K562 (cell line): Measurements from ENCODE around the gene RPL19. TPM values are rescaled to one million over a fixed set of nuclear protein-coding genes. Genes with fewer than 3 reads are reported as not detected.

ENCODE experiments used
- ATAC-seq: fragments of 200-7000 bp; cut with Tn5 transposase; 3 replicates; pipeline ENCODE4 v1.9.1; 2020; ENCODE audit warnings: moderate library complexity
- BruUV-seq: library from RNA; stranded (reverse); fragments of 400-500 nt; replicated peaks from 2 replicates; lab custom pipeline; 2021; lab: Mats Ljungman, UMichigan
- CTCF ChIA-PET: fragments of 300-600 bp; formaldehyde crosslinking; extraction: SDS; loops from one replicate; lab custom pipeline; 2021; ENCODE audit warnings: low intra/inter-chr PET ratio; lab: Yijun Ruan, JAX
- POLR2A ChIA-PET: fragments of 300-600, 350-650 bp; sonication (Branson Sonifier 250); formaldehyde crosslinking; extraction: SDS; loops from one replicate; lab custom pipeline; 2021; ENCODE audit warnings: antibody characterized with exemption, inconsistent platforms; lab: Yijun Ruan, JAX
- DNase-seq, 4 experiments: peaks; one replicate each; pipeline versions ENCODE4 v3.0.0 to v3.0.0-alpha.2; 2011 to 2018; ENCODE audit warnings: low spot score in 3 of 4, mixed read lengths in 3 of 4; ENCODE audit errors: extremely low read depth in 1 of 4
- FAIRE-seq: peaks from 2 replicates; lab custom pipeline; 2011; peaks lifted over from hg19 to GRCh38; lab: Jason Lieb, UNC
- H2AFZ ChIP-seq: 2 replicates; pipeline ENCODE4 v1.6.0; 2011; ENCODE audit warnings: low read depth, low read length, control low read depth, inconsistent platforms
- H3K27ac ChIP-seq: fragments of 200-600 bp; 3 replicates; pipeline ENCODE4 v1.8.0; 2011; ENCODE audit warnings: low read depth, mild to moderate bottlenecking, control low read depth, inconsistent platforms, low read length, moderate library complexity, mixed read lengths; ENCODE audit errors: extremely low read depth
- H3K27me3 ChIP-seq, 2 experiments: fragments of 300-600 bp in 1 of 2; 2 replicates in 1 of 2; 3 replicates in 1 of 2; pipeline versions ENCODE4 v1.6.0 to v1.8.0; 2011; ENCODE audit warnings: inconsistent platforms in 2 of 2, low read length in 2 of 2, mild to moderate bottlenecking in 1 of 2, mixed read lengths in 1 of 2, moderate library complexity in 1 of 2; ENCODE audit not compliant: control insufficient read depth in 2 of 2, insufficient read depth in 2 of 2
- H3K36me3 ChIP-seq: fragments of 300-600 bp; 3 replicates; pipeline ENCODE4 v1.8.0; 2011; ENCODE audit warnings: mild to moderate bottlenecking, low read length, inconsistent platforms; ENCODE audit not compliant: control insufficient read depth, insufficient read depth
- H3K4me1 ChIP-seq, 2 experiments: fragments of 200-600 bp in 1 of 2; replicated peaks in 1 of 2; 2 replicates in 1 of 2; 3 replicates in 1 of 2; pipeline versions ENCODE4 v1.5.1 to v1.8.0; 2011; ENCODE audit warnings: inconsistent platforms in 2 of 2, low read length in 2 of 2, mild to moderate bottlenecking in 1 of 2, mixed read lengths in 1 of 2, moderate library complexity in 1 of 2; ENCODE audit not compliant: control insufficient read depth in 2 of 2, insufficient read depth in 2 of 2
- H3K4me2 ChIP-seq: 2 replicates; pipeline ENCODE4 v1.6.1; 2011; ENCODE audit warnings: low read length, control low read depth, inconsistent platforms, mixed read lengths; ENCODE audit not compliant: insufficient read depth
- H3K4me3 ChIP-seq: fragments of 200-600 bp; sonication (generic), shearing (Covaris generic); 2 replicates; pipeline ENCODE4 v1.5.1; 2016; ENCODE audit warnings: control low read depth, inconsistent platforms
- H3K79me2 ChIP-seq: fragments of 200-600 bp; 3 replicates; pipeline ENCODE4 v1.8.0; 2011; ENCODE audit warnings: low read length, inconsistent platforms; ENCODE audit not compliant: control insufficient read depth, insufficient read depth
- H3K9ac ChIP-seq, 2 experiments: 2 replicates each; pipeline versions ENCODE4 v1.6.0 to v1.6.1; 2011; ENCODE audit warnings: low read depth in 2 of 2, low read length in 2 of 2, control low read depth in 1 of 2, inconsistent platforms in 1 of 2, mild to moderate bottlenecking in 1 of 2, mixed read lengths in 1 of 2; ENCODE audit not compliant: insufficient read depth in 1 of 2
- H3K9me1 ChIP-seq: one replicate; pipeline ENCODE4 v1.6.0; 2011; ENCODE audit warnings: inconsistent platforms, mild to moderate bottlenecking, low read length, moderate library complexity; ENCODE audit not compliant: control insufficient read depth, insufficient read depth
- H3K9me3 ChIP-seq: replicated peaks from 2 replicates; pipeline ENCODE4 v1.5.1; 2011; ENCODE audit warnings: low read depth, low read length, inconsistent platforms; ENCODE audit not compliant: control insufficient read depth, insufficient read depth
- H4K20me1 ChIP-seq: replicated peaks from 2 replicates; pipeline ENCODE4 v1.6.1; 2011; ENCODE audit warnings: low read length, inconsistent platforms, mixed read lengths; ENCODE audit not compliant: control insufficient read depth, insufficient read depth
- ARID2 ChIP-seq: fragments of 450-650 bp; IDR thresholded peaks from 2 replicates; pipeline ENCODE4 v1.6.1; 2017; ENCODE audit warnings: antibody characterized with exemption, mild to moderate bottlenecking
- CTCF ChIP-seq, 3 experiments: IDR thresholded peaks in 2 of 3; conservative IDR thresholded peaks in 1 of 3; 2 replicates each; pipeline ENCODE4 v1.5.1; 2011 to 2012; ENCODE audit warnings: low read length in 3 of 3, mild to moderate bottlenecking in 3 of 3, control low read depth in 2 of 3, improper control_type of control experiment in 1 of 3, inconsistent platforms in 1 of 3, low read depth in 1 of 3, mixed read lengths in 1 of 3, moderate library complexity in 1 of 3; ENCODE audit not compliant: insufficient read depth in 2 of 3
- ESRRB ChIP-seq: fragments of 250-450 bp; sonication (Bioruptor Pico); IDR thresholded peaks from 2 replicates; pipeline ENCODE4 v1.5.0; 2020; ENCODE audit warnings: mild to moderate bottlenecking, moderate library complexity, borderline replicate concordance
- RERE ChIP-seq: sonication (generic); formaldehyde crosslinking; IDR thresholded peaks from 2 replicates; pipeline ENCODE4 v1.8.0; 2023; ENCODE audit warnings: missing genetic modification reagents, mild to moderate bottlenecking, borderline replicate concordance
- XRCC3 ChIP-seq: fragments of 450-650 bp; IDR thresholded peaks from 2 replicates; pipeline ENCODE4 v1.6.1; 2017; ENCODE audit warnings: mild to moderate bottlenecking, moderate library complexity
- ZBTB8A ChIP-seq: fragments of 450-650 bp; IDR thresholded peaks from 2 replicates; pipeline ENCODE4 v1.6.1; 2018; ENCODE audit warnings: mild to moderate bottlenecking, moderate library complexity; ENCODE audit not compliant: partially characterized antibody
- ZNF24 ChIP-seq: fragments of 450-650 bp; IDR thresholded peaks from 2 replicates; pipeline ENCODE4 v1.6.1; 2016
- ZNF253 ChIP-seq: fragments of 250-450 bp; sonication (Bioruptor Pico); conservative IDR thresholded peaks from 2 replicates; pipeline ENCODE4 v1.6.1; 2021; ENCODE audit warnings: mild to moderate bottlenecking
- WGBS: fragments of 100-300 bp; shearing (Covaris generic); methylation state at CpG from one replicate; pipeline ENCODE4 v1.1.6; 2016; ENCODE audit warnings: low coverage, mixed read lengths; ENCODE audit not compliant: insufficient coverage; ENCODE audit errors: missing lambda C conversion rate; 5-methylcytosine and 5-hydroxymethylcytosine counted together
- in situ Hi-C: fragments of 300-500 bp; cut with MboI; formaldehyde crosslinking; loops from 4 replicates; pipeline ENCODE4 v1.15.0; 2018; ENCODE audit warnings: inconsistent platforms, mixed read lengths
- intact Hi-C: fragments of 100-400 bp; cut with micrococcal nuclease; formaldehyde crosslinking; loops from 2 replicates; pipeline ENCODE4 v1.14.2; 2022
- polyA plus RNA-seq, 8 experiments: library from polyadenylated mRNA; depleted of rRNA in 4 of 8; stranded (reverse) in 5 of 8; unstranded in 3 of 8; fragments of >200 nt; fragmentation: Nextera tagmentation in 2 of 8; fragmentation: Illumina TruSeq in 1 of 8; extraction: Ambion mirVana in 2 of 8; extraction: Trizol in 1 of 8; gene quantifications; 2 replicates each; pipeline versions ENCODE4 v1.2.1 to v1.2.3, GENCODE V29; 2011 to 2014; ENCODE audit warnings: inconsistent platforms in 1 of 8, missing spikeins in 1 of 8
- total RNA-seq, 7 experiments: library from RNA; depleted of rRNA in 6 of 7; stranded (reverse); fragments of >200 nt in 6 of 7; fragmentation: Illumina TruSeq in 2 of 7; extraction: Trizol in 2 of 7; gene quantifications; 2 replicates each; pipeline versions ENCODE4 v1.2.1 to v1.2.3, GENCODE V29; 2011 to 2021; ENCODE audit warnings: low replicate concordance in 1 of 7
- TF ChIP-seq, protein P1 (sequence below): sonication (generic); formaldehyde crosslinking; IDR thresholded peaks from 2 replicates; pipeline ENCODE4 v1.8.0; 2022; ENCODE audit warnings: missing genetic modification reagents, mild to moderate bottlenecking, borderline replicate concordance
- TF ChIP-seq, protein P2 (sequence below): fragments of 250-450 bp; sonication (Bioruptor Pico); IDR thresholded peaks from 2 replicates; pipeline ENCODE4 v1.5.0; 2020; ENCODE audit warnings: mild to moderate bottlenecking, borderline replicate concordance

The RPL19 gene
- total and polyA plus RNA-seq, 9 of the 15 experiments (the other 6 are each of a cell fraction or from before 2014, with no cell fraction given), result 2,263 to 4,614 (median 3,727) TPM

- H3K9ac ChIP-seq, result peak overlapping the region in 1 of 2 experiments; percentile 1; a peak in 2 of 4 replicates
- ATAC-seq (no peak), FAIRE-seq (no peak), DNase-seq (no peak)
- H3K79me2 ChIP-seq, result peaks cover 13% of the 10 kb centered on the region; the same call in 2 of the 3 replicates
- no TSS peak for BruUV-seq
- CTCF ChIA-PET, result no interaction called here
- no peaks in the 10 kb centered on the region for H3K9me3 ChIP-seq
- intact Hi-C loops, result no loop called here
- no peaks in the 10 kb centered on the region for H3K27me3 ChIP-seq
- no peak overlapping the region for H2AFZ ChIP-seq
- H3K27ac ChIP-seq, result no peak overlapping the region
- POLR2A ChIA-PET, result interaction anchor here (0.6 kb wide), 2 partner anchors 11 to 39 kb away, joined by 3 to 4 read pairs; no protein-coding TSS in a partner anchor
- no peaks in the 10 kb centered on the region for H3K9me1 ChIP-seq
- H3K36me3 ChIP-seq, result peaks cover 39% of the 10 kb centered on the region; the same call in 2 of the 3 replicates
- peaks cover 20 to 31% of the 10 kb centered on the region in 2 experiments; a peak in 4 of 5 replicates for H3K4me1 ChIP-seq
- in situ Hi-C loops, result no loop called here
- no peak overlapping the region for H3K4me2 ChIP-seq
- no peaks in the 10 kb centered on the region for H4K20me1 ChIP-seq
- WGBS, result 85% methylated on average over 7 of the region's 9 CpGs
- H3K4me3 ChIP-seq, result no peak overlapping the region
- TF ChIP-seq RERE (no peak), XRCC3 (no peak), ESRRB (CRISPR knock-in tag) (no peak), ZNF253 (CRISPR knock-in tag) (no peak), CTCF (IDR thresholded peaks at IDR 0.05 in 2 of 3, conservative IDR thresholded peaks at IDR 0.05 in 1 of 3; ENCODE audit: insufficient read depth in 2 of 3, low read depth in 1 of 3, low read length in 3 of 3) (no peak), ARID2 (no peak), ZNF24 (no peak), ZBTB8A (no peak)
- TF ChIP-seq, protein P1, sequence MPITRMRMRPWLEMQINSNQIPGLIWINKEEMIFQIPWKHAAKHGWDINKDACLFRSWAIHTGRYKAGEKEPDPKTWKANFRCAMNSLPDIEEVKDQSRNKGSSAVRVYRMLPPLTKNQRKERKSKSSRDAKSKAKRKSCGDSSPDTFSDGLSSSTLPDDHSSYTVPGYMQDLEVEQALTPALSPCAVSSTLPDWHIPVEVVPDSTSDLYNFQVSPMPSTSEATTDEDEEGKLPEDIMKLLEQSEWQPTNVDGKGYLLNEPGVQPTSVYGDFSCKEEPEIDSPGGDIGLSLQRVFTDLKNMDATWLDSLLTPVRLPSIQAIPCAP (CRISPR knock-in tag), result no peak
- TF ChIP-seq, protein P2, sequence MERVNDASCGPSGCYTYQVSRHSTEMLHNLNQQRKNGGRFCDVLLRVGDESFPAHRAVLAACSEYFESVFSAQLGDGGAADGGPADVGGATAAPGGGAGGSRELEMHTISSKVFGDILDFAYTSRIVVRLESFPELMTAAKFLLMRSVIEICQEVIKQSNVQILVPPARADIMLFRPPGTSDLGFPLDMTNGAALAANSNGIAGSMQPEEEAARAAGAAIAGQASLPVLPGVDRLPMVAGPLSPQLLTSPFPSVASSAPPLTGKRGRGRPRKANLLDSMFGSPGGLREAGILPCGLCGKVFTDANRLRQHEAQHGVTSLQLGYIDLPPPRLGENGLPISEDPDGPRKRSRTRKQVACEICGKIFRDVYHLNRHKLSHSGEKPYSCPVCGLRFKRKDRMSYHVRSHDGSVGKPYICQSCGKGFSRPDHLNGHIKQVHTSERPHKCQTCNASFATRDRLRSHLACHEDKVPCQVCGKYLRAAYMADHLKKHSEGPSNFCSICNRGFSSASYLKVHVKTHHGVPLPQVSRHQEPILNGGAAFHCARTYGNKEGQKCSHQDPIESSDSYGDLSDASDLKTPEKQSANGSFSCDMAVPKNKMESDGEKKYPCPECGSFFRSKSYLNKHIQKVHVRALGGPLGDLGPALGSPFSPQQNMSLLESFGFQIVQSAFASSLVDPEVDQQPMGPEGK (CRISPR knock-in tag), result no peak
Observed at GRCh38 chr17:39191750-39192510, 8.2 kb upstream of the RPL19 start.
